HUES48 (cell line): ENCODE results near the gene PHF20.

Experiments
- H3K27ac ChIP-seq: one replicate; pipeline ENCODE4 v1.7.0; 2013; ENCODE audit warnings: low read depth, low read length, inconsistent platforms
- H3K27me3 ChIP-seq: 2 replicates; pipeline ENCODE4 v1.6.1; 2013; ENCODE audit warnings: mild to moderate bottlenecking, low read length; ENCODE audit not compliant: control insufficient read depth, insufficient read depth
- H3K36me3 ChIP-seq: 2 replicates; pipeline ENCODE4 v1.6.1; 2013; ENCODE audit warnings: low read length; ENCODE audit not compliant: control insufficient read depth, insufficient read depth
- H3K4me1 ChIP-seq: 2 replicates; pipeline ENCODE4 v1.6.1; 2013; ENCODE audit warnings: mild to moderate bottlenecking, low read length; ENCODE audit not compliant: control insufficient read depth, insufficient read depth
- H3K4me3 ChIP-seq: 2 replicates; pipeline ENCODE4 v1.5.1; 2013; ENCODE audit warnings: mild to moderate bottlenecking, low read depth, low read length
- H3K9ac ChIP-seq: 2 replicates; pipeline ENCODE4 v1.6.1; 2013; ENCODE audit warnings: mild to moderate bottlenecking, low read depth, low read length, moderate library complexity
- H3K9me3 ChIP-seq: 2 replicates; pipeline ENCODE4 v1.6.1; 2013; ENCODE audit warnings: low read length; ENCODE audit not compliant: control insufficient read depth, insufficient read depth

Gene PHF20

GRCh38 chr20:35826397-35826998, 54.7 kb downstream of the PHF20 start:
- Histone ChIP-seq H3K4me3 (no peak overlapping the region), H3K9ac (no peak overlapping the region), H3K4me1 (0 out of 2 replicates have a peak, but pooled peaks cover 5% of the 10 kb centered on the region), H3K27me3 (no peaks in the 10 kb centered on the region), H3K36me3 (peaks cover 5% of the 10 kb centered on the region; the same call in 1 of the 2 replicates), H3K27ac (no peak overlapping the region), H3K9me3 (no peaks in the 10 kb centered on the region)

- H3K9ac ChIP-seq, result no peak overlapping the region
- H3K27ac ChIP-seq, result no peak overlapping the region
- no peak overlapping the region for H3K4me3 ChIP-seq
- H3K27me3 ChIP-seq, result no peaks in the 10 kb centered on the region
- H3K9me3 ChIP-seq, result no peaks in the 10 kb centered on the region
- H3K36me3 ChIP-seq, result peaks cover 5% of the 10 kb centered on the region; the same call in 1 of the 2 replicates
- H3K4me1 ChIP-seq, result 0 out of 2 replicates have a peak, but pooled peaks cover 5% of the 10 kb centered on the region
Measured at GRCh38 chr20:35828434-35828833, 56.6 kb downstream of the PHF20 start.

- Histone ChIP-seq H3K4me3 (no peak overlapping the region), H3K9me3 (no peaks in the 10 kb centered on the region), H3K9ac (no peak overlapping the region), H3K27me3 (no peaks in the 10 kb centered on the region), H3K36me3 (0 out of 2 replicates have a peak, but pooled peaks cover under 1% of the 10 kb centered on the region), H3K27ac (no peak overlapping the region), H3K4me1 (0 out of 2 replicates have a peak, but pooled peaks cover under 1% of the 10 kb centered on the region)
Measured at GRCh38 chr20:35828916-35829315, 57.1 kb downstream of the PHF20 start.

GRCh38 chr20:35830264-35830663, 58.4 kb downstream of the PHF20 start:
- H3K9me3 ChIP-seq, result no peaks in the 10 kb centered on the region
- H3K36me3 ChIP-seq, result no peaks in the 10 kb centered on the region
- H3K4me3 ChIP-seq, result no peak overlapping the region
- no peaks in the 10 kb centered on the region for H3K4me1 ChIP-seq
- no peaks in the 10 kb centered on the region for H3K27me3 ChIP-seq
- H3K9ac ChIP-seq, result no peak overlapping the region
- H3K27ac ChIP-seq, result no peak overlapping the region

- Histone ChIP-seq H3K36me3 (no peaks in the 10 kb centered on the region), H3K4me1 (no peaks in the 10 kb centered on the region)
Measured at GRCh38 chr20:35831029-35831428, 59.2 kb downstream of the PHF20 start.

GRCh38 chr20:35831971-35832370, 60.2 kb downstream of the PHF20 start:
- Histone ChIP-seq H3K9ac (no peak overlapping the region), H3K4me3 (no peak overlapping the region), H3K4me1 (no peaks in the 10 kb centered on the region), H3K9me3 (no peaks in the 10 kb centered on the region), H3K27ac (no peak overlapping the region), H3K27me3 (no peaks in the 10 kb centered on the region), H3K36me3 (no peaks in the 10 kb centered on the region)

More at GRCh38 chr20:35831029-35831428, 59.2 kb downstream of the PHF20 start:
- no peaks in the 10 kb centered on the region for H3K9me3 ChIP-seq
- no peak overlapping the region for H3K4me3 ChIP-seq
- H3K9ac ChIP-seq, result no peak overlapping the region
- H3K27ac ChIP-seq, result no peak overlapping the region
- H3K27me3 ChIP-seq, result no peaks in the 10 kb centered on the region

- no peaks in the 10 kb centered on the region for H3K36me3 ChIP-seq
- no peaks in the 10 kb centered on the region for H3K27me3 ChIP-seq
- H3K27ac ChIP-seq, result no peak overlapping the region
Measured at GRCh38 chr20:35833241-35833640, 61.4 kb downstream of the PHF20 start.

GRCh38 chr20:35837577-35838195, 65.9 kb downstream of the PHF20 start:
- no peak overlapping the region for H3K4me3 ChIP-seq
- H3K27ac ChIP-seq, result peak overlapping the region; percentile 12
- 0 out of 2 replicates have a peak, but pooled peaks cover 3% of the 10 kb centered on the region for H3K4me1 ChIP-seq
- H3K9me3 ChIP-seq, result peaks cover 3% of the 10 kb centered on the region; the same call in 1 of the 2 replicates
- H3K27me3 ChIP-seq, result no peaks in the 10 kb centered on the region
- H3K9ac ChIP-seq, result no peak overlapping the region
- H3K36me3 ChIP-seq, result peaks cover 5% of the 10 kb centered on the region

More at GRCh38 chr20:35833241-35833640, 61.4 kb downstream of the PHF20 start:
- H3K9ac ChIP-seq, result no peak overlapping the region
- H3K4me3 ChIP-seq, result no peak overlapping the region
- H3K4me1 ChIP-seq, result 0 out of 2 replicates have a peak, but pooled peaks cover 3% of the 10 kb centered on the region
- no peaks in the 10 kb centered on the region for H3K9me3 ChIP-seq

- Histone ChIP-seq H3K4me1 (0 out of 2 replicates have a peak, but pooled peaks cover 3% of the 10 kb centered on the region), H3K36me3 (peaks cover 10% of the 10 kb centered on the region), H3K9ac (no peak overlapping the region), H3K4me3 (no peak overlapping the region), H3K27me3 (no peaks in the 10 kb centered on the region), H3K9me3 (peaks cover 3% of the 10 kb centered on the region; the same call in 1 of the 2 replicates), H3K27ac (no peak overlapping the region)
Measured at GRCh38 chr20:35838205-35838604, 66.4 kb downstream of the PHF20 start.

GRCh38 chr20:35839904-35840303, 68.1 kb downstream of the PHF20 start:
- Histone ChIP-seq H3K9ac (no peak overlapping the region), H3K36me3 (peaks cover 24% of the 10 kb centered on the region), H3K27me3 (no peaks in the 10 kb centered on the region), H3K4me1 (0 out of 2 replicates have a peak, but pooled peaks cover 3% of the 10 kb centered on the region), H3K4me3 (no peak overlapping the region), H3K9me3 (peaks cover 3% of the 10 kb centered on the region; the same call in 1 of the 2 replicates), H3K27ac (no peak overlapping the region)

GRCh38 chr20:35840421-35840820, 68.6 kb downstream of the PHF20 start:
- peaks cover 27% of the 10 kb centered on the region for H3K36me3 ChIP-seq
- H3K9me3 ChIP-seq, result peaks cover 3% of the 10 kb centered on the region; the same call in 1 of the 2 replicates
- H3K27me3 ChIP-seq, result no peaks in the 10 kb centered on the region
- H3K9ac ChIP-seq, result no peak overlapping the region
- H3K4me1 ChIP-seq, result 0 out of 2 replicates have a peak, but pooled peaks cover 3% of the 10 kb centered on the region
- H3K4me3 ChIP-seq, result no peak overlapping the region
- no peak overlapping the region for H3K27ac ChIP-seq
